T-helper 22 cell (primary cell): ENCODE data around the gene DKC1.
"Not testable (repeated sequence)": the region's sequence is repeated elsewhere in the genome, so short reads cannot be mapped to it uniquely, and the experiment has no call there.

ENCODE experiments used
- DNase-seq: peaks from one replicate; pipeline ENCODE4 v3.0.0-alpha.2; 2020; ENCODE audit warnings: low read depth

DKC1 gene

GRCh38 chrX:154819771-154820341 lies 57.2 kb downstream of the DKC1 start:
- no peak for DNase-seq

GRCh38 chrX:154821523-154821922 lies 58.9 kb downstream of the DKC1 start:
- DNase-seq = no peak

GRCh38 chrX:154822029-154822428 lies 59.4 kb downstream of the DKC1 start:
- no peak for DNase-seq

DNA sequence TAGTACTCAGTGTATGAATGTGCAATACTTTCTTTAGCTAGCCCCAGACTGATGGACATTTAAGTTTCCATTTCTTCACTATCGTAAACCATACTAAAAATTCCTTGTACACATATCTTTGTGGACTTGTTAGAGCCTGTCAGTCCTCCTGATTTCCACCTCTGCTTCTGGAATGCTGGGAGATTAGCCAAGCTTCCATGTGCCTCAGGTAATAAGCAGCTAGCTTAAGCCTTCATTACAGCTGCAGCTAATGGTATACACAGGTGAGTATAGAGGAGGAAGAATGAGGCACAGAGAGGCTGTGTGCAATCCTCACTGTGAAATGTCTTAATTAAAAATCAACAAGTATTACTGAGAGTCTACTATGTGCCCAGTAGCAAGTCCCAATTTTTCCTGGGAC lies 62.0 kb downstream of the DKC1 start:
- DNase-seq = no peak

GRCh38 chrX:154825586-154825985 lies 62.9 kb downstream of the DKC1 start:
- DNase-seq = not testable (repeated sequence)
